ENCODE results near the gene SGCD.

- TF ChIP-seq, protein P1, sequence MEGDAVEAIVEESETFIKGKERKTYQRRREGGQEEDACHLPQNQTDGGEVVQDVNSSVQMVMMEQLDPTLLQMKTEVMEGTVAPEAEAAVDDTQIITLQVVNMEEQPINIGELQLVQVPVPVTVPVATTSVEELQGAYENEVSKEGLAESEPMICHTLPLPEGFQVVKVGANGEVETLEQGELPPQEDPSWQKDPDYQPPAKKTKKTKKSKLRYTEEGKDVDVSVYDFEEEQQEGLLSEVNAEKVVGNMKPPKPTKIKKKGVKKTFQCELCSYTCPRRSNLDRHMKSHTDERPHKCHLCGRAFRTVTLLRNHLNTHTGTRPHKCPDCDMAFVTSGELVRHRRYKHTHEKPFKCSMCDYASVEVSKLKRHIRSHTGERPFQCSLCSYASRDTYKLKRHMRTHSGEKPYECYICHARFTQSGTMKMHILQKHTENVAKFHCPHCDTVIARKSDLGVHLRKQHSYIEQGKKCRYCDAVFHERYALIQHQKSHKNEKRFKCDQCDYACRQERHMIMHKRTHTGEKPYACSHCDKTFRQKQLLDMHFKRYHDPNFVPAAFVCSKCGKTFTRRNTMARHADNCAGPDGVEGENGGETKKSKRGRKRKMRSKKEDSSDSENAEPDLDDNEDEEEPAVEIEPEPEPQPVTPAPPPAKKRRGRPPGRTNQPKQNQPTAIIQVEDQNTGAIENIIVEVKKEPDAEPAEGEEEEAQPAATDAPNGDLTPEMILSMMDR (IDR thresholded peaks at IDR 0.05; ENCODE audit: insufficient read depth, low read length): no peak
- TF ChIP-seq REST (IDR thresholded peaks at IDR 0.05; ENCODE audit: insufficient replicate concordance, low read depth): no peak
Measured at GRCh38 chr5:156694598-156694997, 367.6 kb downstream of the SGCD start.
